ENCODE results near the gene ERN1. TPM values are rescaled to one million over a fixed set of nuclear protein-coding genes. Genes with fewer than 3 reads are reported as not detected.
A peak's percentile ranks its signal among the peaks of the same experiment; 100 is the strongest.

Gene ERN1
- total RNA-seq, 2 experiments from 2014 or later, result 13.0 to 17.9 TPM

- peak overlapping the region; percentile 87 for H3K27ac Mint-ChIP-seq
- H3K4me3 Mint-ChIP-seq, result peak overlapping the region; percentile 51
- H3K4me1 Mint-ChIP-seq (ENCODE audit: low read depth), result peaks cover 16% of the 10 kb centered on the region
- POLR2A ChIA-PET, result interaction anchor here (1.0 to 1.7 kb wide), 3 partner anchors 15 to 62 kb away, joined by 3 to 8 read pairs (median 8); partner anchors contain the start of genes ERN1 and ICAM2
- H3K9me3 Mint-ChIP-seq (ENCODE audit: insufficient read depth), result no peaks in the 10 kb centered on the region
- CTCF ChIA-PET, result interaction anchor here (0.7 to 6.9 kb wide), 13 partner anchors 11 to 88 kb away, joined by 3 to 58 read pairs (median 5); partner anchors contain the start of gene ERN1
- DNase-seq (peak; percentile 68), ATAC-seq (peak; percentile 89)
- no peaks in the 10 kb centered on the region for H3K27me3 Mint-ChIP-seq (ENCODE audit: low read depth)
- H3K36me3 Mint-ChIP-seq (ENCODE audit: low read depth), result peaks cover 33% of the 10 kb centered on the region
These were observed 47.8 kb downstream of the ERN1 start for GRCh38 chr17:64081802-64082799.

GRCh38 chr17:64080174-64080618, 49.7 kb downstream of the ERN1 start:
- ChIA-PET CTCF (interaction anchor here (0.8 to 6.9 kb wide), 5 partner anchors 51 to 231 kb away, joined by 3 to 58 read pairs (median 3); partner anchors contain the start of gene ERN1), POLR2A (interaction anchor here (1.3 to 2.2 kb wide), 3 partner anchors 13 to 50 kb away, joined by 4 to 11 read pairs (median 7); partner anchors contain the start of gene ERN1)
- H3K27me3 Mint-ChIP-seq (ENCODE audit: low read depth), result no peaks in the 10 kb centered on the region
- DNase-seq (no peak), ATAC-seq (no peak)
- H3K27ac Mint-ChIP-seq, result peak overlapping the region; percentile 51
- no peaks in the 10 kb centered on the region for H3K9me3 Mint-ChIP-seq (ENCODE audit: insufficient read depth)
- H3K4me3 Mint-ChIP-seq, result no peak overlapping the region
- H3K36me3 Mint-ChIP-seq (ENCODE audit: low read depth), result peaks cover 37% of the 10 kb centered on the region
- H3K4me1 Mint-ChIP-seq (ENCODE audit: low read depth), result peaks cover 29% of the 10 kb centered on the region

GRCh38 chr17:64077379-64077778, 52.6 kb downstream of the ERN1 start:
- H3K36me3 Mint-ChIP-seq (ENCODE audit: low read depth), result peaks cover 51% of the 10 kb centered on the region
- CTCF ChIA-PET, result interaction anchor here (1.0 to 3.5 kb wide), 2 partner anchors 16 to 56 kb away, joined by 3 to 23 read pairs; no protein-coding TSS in a partner anchor
- peaks cover 29% of the 10 kb centered on the region for H3K4me1 Mint-ChIP-seq (ENCODE audit: low read depth)
- POLR2A ChIA-PET, result no interaction called here
- no peak overlapping the region for H3K4me3 Mint-ChIP-seq
- no peak overlapping the region for H3K27ac Mint-ChIP-seq
- DNase-seq (no peak), ATAC-seq (no peak)
- H3K9me3 Mint-ChIP-seq (ENCODE audit: insufficient read depth), result no peaks in the 10 kb centered on the region
- no peaks in the 10 kb centered on the region for H3K27me3 Mint-ChIP-seq (ENCODE audit: low read depth)

- POLR2A ChIA-PET, result no interaction called here
- peaks cover 27% of the 10 kb centered on the region for H3K4me1 Mint-ChIP-seq (ENCODE audit: low read depth)
- no peaks in the 10 kb centered on the region for H3K27me3 Mint-ChIP-seq (ENCODE audit: low read depth)
- H3K4me3 Mint-ChIP-seq, result no peak overlapping the region
- no peak for DNase-seq
- peaks cover 54% of the 10 kb centered on the region for H3K36me3 Mint-ChIP-seq (ENCODE audit: low read depth)
- CTCF ChIA-PET, result interaction anchor here (0.8 to 3.5 kb wide), 6 partner anchors 9 to 164 kb away, joined by 3 to 23 read pairs (median 4); no protein-coding TSS in a partner anchor
- no peaks in the 10 kb centered on the region for H3K9me3 Mint-ChIP-seq (ENCODE audit: insufficient read depth)
- no peak for ATAC-seq
- H3K27ac Mint-ChIP-seq, result no peak overlapping the region
These were observed 54.0 kb downstream of the ERN1 start for GRCh38 chr17:64075913-64076312.

- H3K36me3 Mint-ChIP-seq (ENCODE audit: low read depth), result peaks cover 57% of the 10 kb centered on the region
- ChIA-PET POLR2A (interaction anchor here (0.7 kb wide), 1 partner anchor 84 kb away, joined by 3 read pairs; no protein-coding TSS in a partner anchor), CTCF (interaction anchor here (1.1 to 3.5 kb wide), 10 partner anchors 8 to 163 kb away, joined by 3 to 23 read pairs (median 4); no protein-coding TSS in a partner anchor)
- DNase-seq, result no peak
- H3K27ac Mint-ChIP-seq, result no peak overlapping the region
- ATAC-seq, result no peak
- H3K4me1 Mint-ChIP-seq (ENCODE audit: low read depth), result peaks cover 19% of the 10 kb centered on the region
- no peaks in the 10 kb centered on the region for H3K9me3 Mint-ChIP-seq (ENCODE audit: insufficient read depth)
- no peaks in the 10 kb centered on the region for H3K27me3 Mint-ChIP-seq (ENCODE audit: low read depth)
- H3K4me3 Mint-ChIP-seq, result no peak overlapping the region
These were observed 55.1 kb downstream of the ERN1 start for GRCh38 chr17:64074704-64075426.

GRCh38 chr17:64073771-64074703, 55.9 kb downstream of the ERN1 start:
- no peak for ATAC-seq
- no peak overlapping the region for H3K4me3 Mint-ChIP-seq
- no peak for DNase-seq
- ChIA-PET POLR2A (interaction anchor here (0.7 kb wide), 1 partner anchor 84 kb away, joined by 3 read pairs; no protein-coding TSS in a partner anchor), CTCF (interaction anchor here (1.1 to 3.5 kb wide), 8 partner anchors 10 to 60 kb away, joined by 3 to 23 read pairs (median 4); no protein-coding TSS in a partner anchor)
- no peak overlapping the region for H3K27ac Mint-ChIP-seq
- peaks cover 2% of the 10 kb centered on the region for H3K9me3 Mint-ChIP-seq (ENCODE audit: insufficient read depth)
- H3K27me3 Mint-ChIP-seq (ENCODE audit: low read depth), result no peaks in the 10 kb centered on the region
- H3K36me3 Mint-ChIP-seq (ENCODE audit: low read depth), result peaks cover 62% of the 10 kb centered on the region
- H3K4me1 Mint-ChIP-seq (ENCODE audit: low read depth), result peaks cover 19% of the 10 kb centered on the region

- Mint-ChIP-seq H3K36me3 (ENCODE audit: low read depth) (peaks cover 69% of the 10 kb centered on the region), H3K27ac (no peak overlapping the region), H3K9me3 (ENCODE audit: insufficient read depth) (peaks cover 7% of the 10 kb centered on the region), H3K27me3 (ENCODE audit: low read depth) (no peaks in the 10 kb centered on the region), H3K4me3 (no peak overlapping the region), H3K4me1 (ENCODE audit: low read depth) (peaks cover 27% of the 10 kb centered on the region)
- DNase-seq (no peak), ATAC-seq (no peak)
- ChIA-PET CTCF (interaction anchor here (1.0 to 12.3 kb wide), 2 partner anchors 11 to 61 kb away, joined by 4 to 287 read pairs; partner anchors contain the start of gene ERN1), POLR2A (interaction anchor here (1.0 kb wide), 1 partner anchor 59 kb away, joined by 3 read pairs; no protein-coding TSS in a partner anchor)
These were observed 58.8 kb downstream of the ERN1 start for GRCh38 chr17:64071111-64071510.

GRCh38 chr17:64070213-64070612, 59.7 kb downstream of the ERN1 start:
- H3K27me3 Mint-ChIP-seq (ENCODE audit: low read depth), result no peaks in the 10 kb centered on the region
- ATAC-seq (no peak), DNase-seq (no peak)
- no peak overlapping the region for H3K27ac Mint-ChIP-seq
- H3K36me3 Mint-ChIP-seq (ENCODE audit: low read depth), result peaks cover 69% of the 10 kb centered on the region
- H3K9me3 Mint-ChIP-seq (ENCODE audit: insufficient read depth), result peaks cover 7% of the 10 kb centered on the region
- peaks cover 28% of the 10 kb centered on the region for H3K4me1 Mint-ChIP-seq (ENCODE audit: low read depth)
- ChIA-PET CTCF (interaction anchor here (1.2 to 12.3 kb wide), 2 partner anchors 44 to 62 kb away, joined by 4 to 287 read pairs; partner anchors contain the start of gene ERN1), POLR2A (no interaction called here)
- no peak overlapping the region for H3K4me3 Mint-ChIP-seq

- Mint-ChIP-seq H3K27ac (no peak overlapping the region), H3K27me3 (ENCODE audit: low read depth) (no peaks in the 10 kb centered on the region)
- ATAC-seq, result no peak
These were observed 60.8 kb downstream of the ERN1 start for GRCh38 chr17:64069143-64069542.

GRCh38 chr17:64067657-64068056, 62.3 kb downstream of the ERN1 start:
- Mint-ChIP-seq H3K27me3 (ENCODE audit: low read depth) (no peaks in the 10 kb centered on the region), H3K27ac (peak overlapping the region; percentile 92), H3K4me3 (no peak overlapping the region), H3K9me3 (ENCODE audit: insufficient read depth) (peaks cover 7% of the 10 kb centered on the region), H3K4me1 (ENCODE audit: low read depth) (peaks cover 52% of the 10 kb centered on the region), H3K36me3 (ENCODE audit: low read depth) (peaks cover 71% of the 10 kb centered on the region)
- ChIA-PET POLR2A (interaction anchor here (1.2 to 2.3 kb wide), 5 partner anchors 12 to 78 kb away, joined by 3 to 11 read pairs (median 6); partner anchors contain the start of gene ERN1), CTCF (interaction anchor here (1.2 to 12.3 kb wide), 5 partner anchors 8 to 64 kb away, joined by 3 to 287 read pairs (median 4); partner anchors contain the start of gene ERN1)
- no peak for DNase-seq
- no peak for ATAC-seq

More at GRCh38 chr17:64069143-64069542, 60.8 kb downstream of the ERN1 start:
- Mint-ChIP-seq H3K4me3 (no peak overlapping the region), H3K4me1 (ENCODE audit: low read depth) (peaks cover 39% of the 10 kb centered on the region), H3K9me3 (ENCODE audit: insufficient read depth) (peaks cover 7% of the 10 kb centered on the region), H3K36me3 (ENCODE audit: low read depth) (peaks cover 70% of the 10 kb centered on the region)
- no peak for DNase-seq
- CTCF ChIA-PET, result interaction anchor here (0.7 to 12.3 kb wide), 3 partner anchors 39 to 63 kb away, joined by 3 to 287 read pairs (median 4); partner anchors contain the start of gene ERN1
- POLR2A ChIA-PET, result interaction anchor here (1.8 kb wide), 1 partner anchor 77 kb away, joined by 4 read pairs; no protein-coding TSS in a partner anchor

Measured in activated CD8-positive, alpha-beta T cell treated with anti-CD3 and anti-CD28 coated beads, Interleukin-2, amount 10 ng/mL, durations not matched to agents 7 days and 5 days (primary cell).